Transverse colon (tissue), 4 donors: ENCODE measurements around the gene ANG. TPM values are rescaled to one million over a fixed set of nuclear protein-coding genes. Genes with fewer than 3 reads are reported as not detected.
A peak's percentile ranks its signal among the peaks of the same experiment; 100 is the strongest.

Experiments used
- DNase-seq: peaks from one replicate; pipeline ENCODE4 v3.0.0-alpha.2; 2019
- H3K27ac ChIP-seq, 4 donors: fragments of 200-600 bp; sonication (generic); 2 replicates each; pipeline ENCODE4 v1.5.1; 2016 to 2018; ENCODE audit warnings: inconsistent platforms in 4 of 4
- H3K27me3 ChIP-seq: fragments of 200-600 bp; sonication (generic); 2 replicates; pipeline ENCODE4 v1.5.1; 2017; ENCODE audit warnings: inconsistent platforms
- H3K36me3 ChIP-seq, 4 donors: fragments of 200-600 bp; sonication (generic); 2 replicates each; pipeline ENCODE4 v1.5.1; 2017 to 2019; ENCODE audit warnings: inconsistent platforms in 4 of 4
- H3K4me1 ChIP-seq, 4 donors: fragments of 200-600 bp; sonication (generic); 2 replicates each; pipeline ENCODE4 v1.5.1; 2017 to 2020; ENCODE audit warnings: inconsistent platforms in 4 of 4
- H3K4me3 ChIP-seq, 4 donors: fragments of 200-600 bp; sonication (generic); 1 replicate in 1 of 4; 2 replicates in 3 of 4; pipeline versions ENCODE4 v1.5.1 to v1.6.1; 2017 to 2019; ENCODE audit warnings: inconsistent platforms in 4 of 4
- H3K9me3 ChIP-seq, 2 donors: fragments of 200-600 bp; sonication (generic); 2 replicates each; pipeline ENCODE4 v1.5.1; 2017 to 2019; ENCODE audit warnings: inconsistent platforms in 2 of 2
- EP300 ChIP-seq: sonication (generic); formaldehyde crosslinking; IDR thresholded peaks from one replicate; pipeline ENCODE4 v1.6.1; 2017; ENCODE audit warnings: antibody characterized with exemption, low read depth
- POLR2A ChIP-seq: fragments of 450-650 bp; IDR thresholded peaks from one replicate; pipeline ENCODE4 v1.6.1; 2016; ENCODE audit warnings: antibody characterized with exemption, mild to moderate bottlenecking, moderate library complexity
- POLR2AphosphoS5 ChIP-seq, 3 donors: sonication (generic); formaldehyde crosslinking; IDR thresholded peaks; one replicate each; pipeline ENCODE4 v1.6.1; 2016; ENCODE audit warnings: antibody characterized with exemption in 3 of 3
- WGBS, 2 donors: methylation state at CpG; one replicate each; pipeline ENCODE4 v1.1.5; 2018; ENCODE audit warnings: low coverage in 1 of 2; 5-methylcytosine and 5-hydroxymethylcytosine counted together
- in situ Hi-C, 4 donors: fragments of 200-750 bp; cut with MboI; loops; one replicate each; pipeline versions ENCODE4 v1.15.0 to v1.15.1; 2017; ENCODE audit warnings: low sequenced_read_pairs in 3 of 4, low pct_ligation_motif_present in 1 of 4, low pct_unique_long_range_greater_than_20kb in 1 of 4
- intact Hi-C: fragments of 100-400 bp; cut with DNase I; formaldehyde crosslinking; loops from one replicate; pipeline ENCODE4 v1.15.1; 2023; ENCODE audit warnings: low total_unique reads
- total RNA-seq, 4 donors: library from RNA; depleted of rRNA; stranded (reverse); fragments of >200 nt; gene quantifications; one replicate each; pipeline ENCODE4 v1.1.0, GENCODE V29; 2016
- TF ChIP-seq, protein P1 (sequence below), 5 experiments: fragments of 200-600 bp in 3 of 5; fragments of 450-650 bp in 2 of 5; sonication (generic) in 3 of 5; IDR thresholded peaks; 1 replicate in 2 of 5; 2 replicates in 3 of 5; pipeline ENCODE4 v1.5.1; 2016 to 2017; ENCODE audit warnings: antibody characterized with exemption in 5 of 5, inconsistent platforms in 3 of 5, mild to moderate bottlenecking in 2 of 5, moderate library complexity in 1 of 5

ANG gene
- total RNA-seq, 4 donors from 2014 or later: 10.5 to 37.1 (median 25.7) TPM

- peaks cover 5% of the 10 kb centered on the region for H3K27me3 ChIP-seq
- peak overlapping the region in 1 of 4 donors; percentile 13 for H3K27ac ChIP-seq
- in situ Hi-C loops (no loop called here), intact Hi-C loops (no loop called here)
- H3K4me3 ChIP-seq: no peak overlapping the region
- no peak for TF ChIP-seq EP300
- TF ChIP-seq, protein P1, sequence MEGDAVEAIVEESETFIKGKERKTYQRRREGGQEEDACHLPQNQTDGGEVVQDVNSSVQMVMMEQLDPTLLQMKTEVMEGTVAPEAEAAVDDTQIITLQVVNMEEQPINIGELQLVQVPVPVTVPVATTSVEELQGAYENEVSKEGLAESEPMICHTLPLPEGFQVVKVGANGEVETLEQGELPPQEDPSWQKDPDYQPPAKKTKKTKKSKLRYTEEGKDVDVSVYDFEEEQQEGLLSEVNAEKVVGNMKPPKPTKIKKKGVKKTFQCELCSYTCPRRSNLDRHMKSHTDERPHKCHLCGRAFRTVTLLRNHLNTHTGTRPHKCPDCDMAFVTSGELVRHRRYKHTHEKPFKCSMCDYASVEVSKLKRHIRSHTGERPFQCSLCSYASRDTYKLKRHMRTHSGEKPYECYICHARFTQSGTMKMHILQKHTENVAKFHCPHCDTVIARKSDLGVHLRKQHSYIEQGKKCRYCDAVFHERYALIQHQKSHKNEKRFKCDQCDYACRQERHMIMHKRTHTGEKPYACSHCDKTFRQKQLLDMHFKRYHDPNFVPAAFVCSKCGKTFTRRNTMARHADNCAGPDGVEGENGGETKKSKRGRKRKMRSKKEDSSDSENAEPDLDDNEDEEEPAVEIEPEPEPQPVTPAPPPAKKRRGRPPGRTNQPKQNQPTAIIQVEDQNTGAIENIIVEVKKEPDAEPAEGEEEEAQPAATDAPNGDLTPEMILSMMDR (IDR thresholded peaks at IDR 0.05): no peak
- TF ChIP-seq POLR2AphosphoS5 (IDR thresholded peaks at IDR 0.05): no peak
- no peak for TF ChIP-seq POLR2A
- no peak for DNase-seq
- H3K36me3 ChIP-seq: no peaks in the 10 kb centered on the region
- WGBS, 2 donors: 83% methylated on average over 1 of the region's 1 CpG; no CpG with 5 or more reads in 1 of the 2 donors
- H3K9me3 ChIP-seq: no peaks in the 10 kb centered on the region
- H3K4me1 ChIP-seq: peaks cover 0 to 9% (median 0%) of the 10 kb centered on the region in 4 donors
Measured at GRCh38 chr14:20726531-20726930, 38.0 kb downstream of the ANG start.

DNA sequence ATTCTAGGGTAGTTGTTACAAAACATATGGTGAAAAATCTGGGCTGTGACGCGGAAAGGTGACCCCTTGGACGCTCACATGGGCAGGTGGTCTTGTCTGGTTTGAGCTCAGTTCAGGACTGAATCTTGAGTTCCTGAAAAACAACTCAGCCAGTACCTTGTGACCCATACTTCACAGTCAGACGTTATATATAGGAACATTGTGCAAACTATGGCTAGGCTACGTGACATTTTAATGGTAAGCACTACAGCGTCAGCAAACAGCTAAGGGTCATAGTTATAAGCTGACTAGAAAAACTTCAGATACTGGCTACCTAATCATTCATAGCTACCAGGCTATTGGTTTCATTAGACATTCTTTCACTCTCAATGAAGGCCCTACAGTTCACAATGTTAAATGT is 42.3 kb downstream of the ANG start:
- Histone ChIP-seq H3K4me1 (peaks cover 0 to 9% (median 0%) of the 10 kb centered on the region in 4 donors), H3K4me3 (no peak overlapping the region), H3K27ac (peak overlapping the region in 1 of 4 donors; percentile 45), H3K36me3 (no peaks in the 10 kb centered on the region), H3K27me3 (no peaks in the 10 kb centered on the region), H3K9me3 (no peaks in the 10 kb centered on the region)
- intact Hi-C loops (no loop called here), in situ Hi-C loops (no loop called here)
- no peak for DNase-seq
- TF ChIP-seq, protein P1 (IDR thresholded peaks at IDR 0.05): no peak
- TF ChIP-seq POLR2A: no peak
- no peak for TF ChIP-seq POLR2AphosphoS5 (IDR thresholded peaks at IDR 0.05)
- TF ChIP-seq EP300: no peak
- 73 to 74% methylated on average over 6 of the region's 6 CpGs for WGBS, 2 donors

DNA sequence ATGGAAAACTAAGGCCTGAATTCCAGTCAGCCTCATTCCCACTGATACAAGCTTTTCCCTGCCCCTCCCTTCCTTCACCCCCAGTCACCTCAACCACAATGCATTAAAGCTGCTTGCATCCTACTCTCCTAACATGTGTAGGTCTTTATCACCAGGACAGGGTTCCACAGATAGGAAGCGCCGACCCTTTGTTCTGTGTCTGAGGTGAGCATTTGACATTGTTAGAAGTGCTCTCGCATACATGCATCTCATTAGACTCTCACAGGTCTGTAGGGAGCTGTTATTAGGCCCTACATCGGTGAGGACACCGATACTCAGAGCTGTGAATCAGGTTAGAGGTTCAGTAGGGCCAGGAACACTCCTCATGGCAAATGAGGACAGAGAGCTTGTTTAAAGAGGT is 43.9 kb downstream of the ANG start:
- no peaks in the 10 kb centered on the region for H3K36me3 ChIP-seq
- intact Hi-C loops: no loop called here
- in situ Hi-C loops: no loop called here
- H3K4me1 ChIP-seq: no peaks in the 10 kb centered on the region
- no peak overlapping the region for H3K4me3 ChIP-seq
- DNase-seq: no peak
- no peaks in the 10 kb centered on the region for H3K9me3 ChIP-seq
- TF ChIP-seq EP300 (no peak), POLR2AphosphoS5 (IDR thresholded peaks at IDR 0.05) (no peak), POLR2A (no peak)
- TF ChIP-seq, protein P1 (IDR thresholded peaks at IDR 0.05): no peak
- peak overlapping the region in 1 of 4 donors; percentile 26 for H3K27ac ChIP-seq
- 94 to 95% methylated on average over 4 to 5 of the region's 5 CpGs for WGBS, 2 donors
- H3K27me3 ChIP-seq: no peaks in the 10 kb centered on the region

DNA sequence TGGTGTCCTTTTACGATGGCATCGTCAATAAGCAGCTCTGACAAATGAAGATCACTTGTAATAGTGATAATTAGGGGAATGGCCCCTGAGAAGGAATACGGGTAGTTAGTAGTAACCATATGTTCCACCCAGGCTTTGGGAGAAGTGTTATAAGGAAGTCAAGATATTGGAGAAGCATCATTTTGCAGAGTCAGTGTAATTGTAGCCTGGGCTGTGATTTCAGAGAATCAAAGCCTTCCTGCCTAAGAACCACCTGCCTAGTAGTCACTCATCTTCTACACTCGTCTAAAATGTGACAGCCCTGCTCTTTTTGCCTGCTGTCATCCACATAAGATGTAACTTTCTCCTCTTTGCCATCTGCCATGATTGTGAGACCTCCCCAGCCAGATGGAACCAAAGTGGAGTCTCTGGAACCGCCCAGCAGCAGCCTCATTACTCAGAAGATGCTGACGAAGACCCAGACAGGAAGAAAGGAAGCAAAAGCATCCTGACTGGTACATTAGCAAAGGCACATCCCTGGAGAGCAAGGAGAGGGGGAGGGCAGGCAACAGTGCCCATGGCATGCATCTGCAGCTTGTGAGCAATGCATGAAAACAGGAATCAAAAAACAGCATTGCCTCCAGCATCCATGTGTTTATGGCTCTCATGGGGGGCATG is 44.5 kb downstream of the ANG start:
- H3K27me3 ChIP-seq: no peaks in the 10 kb centered on the region
- no peaks in the 10 kb centered on the region for H3K36me3 ChIP-seq
- H3K4me3 ChIP-seq: no peak overlapping the region
- H3K4me1 ChIP-seq: no peaks in the 10 kb centered on the region
- peak overlapping the region in 1 of 4 donors; percentile 26 for H3K27ac ChIP-seq
- TF ChIP-seq, protein P1 (IDR thresholded peaks at IDR 0.05): no peak
- no peak for TF ChIP-seq POLR2A
- TF ChIP-seq EP300: no peak
- TF ChIP-seq POLR2AphosphoS5 (IDR thresholded peaks at IDR 0.05): no peak
- in situ Hi-C loops (no loop called here), intact Hi-C loops (no loop called here)
- no peak for DNase-seq
- no peaks in the 10 kb centered on the region for H3K9me3 ChIP-seq
- WGBS, 2 donors: 68 to 72% methylated on average over 5 to 6 of the region's 6 CpGs
